Dendritic cell treated with granulocyte-macrophage colony-stimulating factor and Interleukin-4, amounts not matched to agents 40 ng/mL and 50 ng/mL, for 4 days (primary cell): ENCODE data around the gene VPS26A.

Experiments
- H3K27ac Mint-ChIP-seq: one replicate; pipeline ENCODE4 v1.8.0; 2022; ENCODE audit warnings: mild to moderate bottlenecking, mixed read lengths
- H3K27me3 Mint-ChIP-seq: one replicate; pipeline ENCODE4 v1.8.0; 2022; ENCODE audit warnings: mild to moderate bottlenecking, mixed read lengths
- H3K36me3 Mint-ChIP-seq: one replicate; pipeline ENCODE4 v1.8.0; 2022; ENCODE audit warnings: low read depth, mixed read lengths
- H3K4me1 Mint-ChIP-seq: one replicate; pipeline ENCODE4 v1.8.0; 2022; ENCODE audit warnings: low read depth, mixed read lengths
- H3K4me3 Mint-ChIP-seq: one replicate; pipeline ENCODE4 v1.8.0; 2022; ENCODE audit warnings: mild to moderate bottlenecking, moderate library complexity, mixed read lengths
- H3K9me3 Mint-ChIP-seq: one replicate; pipeline ENCODE4 v1.8.0; 2022; ENCODE audit warnings: mixed read lengths
- intact Hi-C: fragments of 100-400 bp; cut with micrococcal nuclease; formaldehyde crosslinking; loops from one replicate; pipeline ENCODE4 v1.15.0; 2022

Gene VPS26A

DNA sequence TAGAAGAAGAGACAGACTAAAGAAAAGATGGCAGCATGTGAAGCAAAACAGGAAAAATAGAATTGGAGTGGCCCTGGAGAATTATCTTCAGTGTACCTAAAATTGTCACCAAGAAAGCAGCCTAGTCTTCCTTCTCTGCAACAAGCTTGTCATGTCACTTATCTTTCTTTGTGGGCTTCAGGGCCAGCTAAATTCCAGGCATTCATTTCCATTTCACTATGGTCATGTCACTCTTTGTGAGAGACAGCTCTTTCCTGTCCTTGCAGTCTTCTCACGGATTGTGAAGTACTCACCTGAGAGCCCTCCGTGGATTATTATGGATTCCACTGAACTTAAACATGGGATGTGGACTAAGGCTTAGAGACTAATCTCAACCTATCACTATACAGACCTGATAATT lies 87.1 kb downstream of the VPS26A start:
- Mint-ChIP-seq H3K27me3 (peaks cover 1% of the 10 kb centered on the region), H3K27ac (no peak overlapping the region), H3K9me3 (peaks cover 8% of the 10 kb centered on the region), H3K36me3 (peaks cover 32% of the 10 kb centered on the region), H3K4me3 (no peak overlapping the region), H3K4me1 (peaks cover 40% of the 10 kb centered on the region)
- intact Hi-C loops, result no loop called here

DNA sequence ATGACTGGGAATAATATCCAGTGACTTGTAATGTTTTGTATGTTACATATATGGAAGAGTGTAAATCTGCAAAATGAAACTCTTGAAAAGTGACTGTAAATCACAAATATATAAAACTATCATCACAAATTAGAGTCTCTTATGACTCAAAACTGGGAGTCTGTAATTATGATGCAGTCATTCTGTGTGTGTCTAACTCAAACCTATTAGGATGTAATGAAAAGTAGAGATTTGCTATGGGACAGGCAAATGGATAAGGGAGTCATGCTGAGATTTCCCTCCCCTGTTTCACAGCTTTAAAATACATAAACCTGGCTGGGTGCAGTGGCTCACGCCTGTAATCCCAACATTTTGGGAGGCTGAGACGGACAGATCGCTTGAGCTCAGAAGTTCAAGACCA lies 87.5 kb downstream of the VPS26A start:
- Mint-ChIP-seq H3K9me3 (peaks cover 8% of the 10 kb centered on the region), H3K36me3 (peaks cover 28% of the 10 kb centered on the region), H3K27ac (no peak overlapping the region), H3K4me3 (no peak overlapping the region), H3K27me3 (peaks cover 1% of the 10 kb centered on the region), H3K4me1 (peaks cover 40% of the 10 kb centered on the region)
- intact Hi-C loops, result no loop called here

DNA sequence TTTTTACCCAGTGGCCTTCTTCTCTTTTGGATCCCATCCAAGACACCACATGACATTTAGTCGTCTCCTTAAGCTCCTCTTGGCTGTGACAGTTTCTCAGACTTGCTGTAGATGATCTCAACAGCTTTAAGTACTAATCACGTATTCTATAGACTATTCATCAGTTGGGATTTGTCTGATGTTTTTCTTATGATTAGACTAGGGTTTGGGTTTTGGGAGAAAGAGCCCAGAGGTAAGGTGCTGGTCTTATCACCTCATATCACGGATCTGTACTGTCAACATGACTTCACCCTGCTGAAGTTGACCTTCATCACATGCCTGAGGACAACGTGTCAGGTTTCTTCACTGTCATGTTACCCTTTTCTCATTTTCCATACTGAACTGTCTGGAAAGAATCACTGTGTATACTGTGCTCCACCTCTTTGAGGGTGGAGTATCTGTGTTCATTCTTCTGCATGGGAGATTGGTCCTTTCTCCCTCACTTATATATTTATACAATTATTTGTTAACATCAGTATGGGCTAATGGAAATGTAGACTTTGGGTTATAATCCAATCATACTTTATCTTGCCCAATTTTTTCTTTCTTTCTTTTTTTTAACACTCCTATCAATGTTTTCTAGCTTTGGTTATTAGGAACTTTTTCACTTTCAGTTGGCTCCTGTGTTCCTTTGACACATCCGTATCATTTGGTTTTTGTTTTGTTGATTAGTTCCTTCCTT lies 89.8 kb downstream of the VPS26A start:
- Mint-ChIP-seq H3K27me3 (peaks cover 1% of the 10 kb centered on the region), H3K4me1 (peaks cover 41% of the 10 kb centered on the region), H3K4me3 (no peak overlapping the region), H3K27ac (no peak overlapping the region), H3K36me3 (peaks cover 6% of the 10 kb centered on the region), H3K9me3 (peaks cover 8% of the 10 kb centered on the region)
- intact Hi-C loops, result no loop called here

DNA sequence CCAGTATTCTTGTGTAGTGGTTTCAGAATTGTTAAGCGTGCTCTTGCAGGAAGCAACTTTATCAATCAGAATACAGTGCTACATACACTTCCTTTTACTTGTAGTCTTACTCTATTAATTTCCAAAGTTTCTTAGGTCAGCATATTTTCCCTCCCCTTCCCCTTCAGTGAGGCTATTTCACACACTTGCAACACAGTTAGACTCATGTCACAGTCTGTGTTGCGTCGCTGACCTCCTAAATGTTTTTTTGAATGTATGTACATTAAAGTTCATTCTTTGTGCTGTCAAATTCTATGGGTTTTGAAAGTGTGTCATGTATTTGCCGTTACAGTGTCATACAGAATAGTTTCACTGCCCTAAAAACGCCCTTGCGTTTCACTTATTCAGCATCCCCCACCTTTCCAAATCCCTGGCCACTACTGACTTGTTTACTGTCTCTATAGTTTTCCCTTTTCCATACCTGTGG lies 90.7 kb downstream of the VPS26A start:
- H3K27me3 Mint-ChIP-seq, result peaks cover 1% of the 10 kb centered on the region
- H3K36me3 Mint-ChIP-seq, result no peaks in the 10 kb centered on the region
- H3K27ac Mint-ChIP-seq, result no peak overlapping the region
- no peak overlapping the region for H3K4me3 Mint-ChIP-seq
- intact Hi-C loops, result no loop called here
- H3K4me1 Mint-ChIP-seq, result peaks cover 35% of the 10 kb centered on the region
- H3K9me3 Mint-ChIP-seq, result peaks cover 8% of the 10 kb centered on the region

DNA sequence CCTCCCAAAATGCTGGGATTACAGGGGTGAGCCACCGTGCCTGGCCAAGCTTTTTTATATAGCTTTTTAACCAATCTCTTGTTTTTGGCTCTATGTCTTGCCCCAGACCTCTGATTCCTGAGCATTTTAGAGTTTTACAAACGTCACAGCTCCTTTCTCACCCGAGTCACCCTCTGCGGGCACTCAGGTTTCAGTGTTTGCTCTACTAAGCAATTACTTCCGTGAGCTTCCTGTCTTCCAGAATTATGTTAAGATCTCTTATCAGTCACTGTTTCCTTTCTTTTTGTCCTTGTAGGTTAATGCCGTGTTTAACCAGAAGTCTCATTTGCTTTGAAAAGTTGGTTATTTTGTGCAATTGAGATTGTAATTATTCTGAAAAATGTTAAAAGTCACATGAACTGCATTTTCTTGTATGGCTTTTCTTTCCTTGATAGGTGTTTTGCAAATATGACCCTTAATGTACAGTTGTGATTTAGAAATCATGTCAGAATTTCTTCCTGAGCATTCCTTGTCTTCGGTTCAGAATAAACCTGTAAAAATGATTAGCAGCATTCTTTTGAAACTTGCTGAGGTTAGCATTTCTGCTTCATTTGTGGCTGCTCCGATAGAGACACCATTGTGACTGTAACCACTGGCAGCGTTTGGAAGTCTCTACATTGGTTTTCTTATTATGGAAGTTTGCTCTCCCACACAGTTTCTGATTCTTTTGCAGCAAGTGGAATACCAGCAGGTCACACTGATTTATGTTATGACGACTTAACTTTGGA lies 91.6 kb downstream of the VPS26A start:
- Mint-ChIP-seq H3K4me3 (no peak overlapping the region), H3K4me1 (peaks cover 29% of the 10 kb centered on the region), H3K27me3 (peaks cover 1% of the 10 kb centered on the region), H3K27ac (no peak overlapping the region), H3K9me3 (peaks cover 8% of the 10 kb centered on the region), H3K36me3 (no peaks in the 10 kb centered on the region)
- intact Hi-C loops, result no loop called here

DNA sequence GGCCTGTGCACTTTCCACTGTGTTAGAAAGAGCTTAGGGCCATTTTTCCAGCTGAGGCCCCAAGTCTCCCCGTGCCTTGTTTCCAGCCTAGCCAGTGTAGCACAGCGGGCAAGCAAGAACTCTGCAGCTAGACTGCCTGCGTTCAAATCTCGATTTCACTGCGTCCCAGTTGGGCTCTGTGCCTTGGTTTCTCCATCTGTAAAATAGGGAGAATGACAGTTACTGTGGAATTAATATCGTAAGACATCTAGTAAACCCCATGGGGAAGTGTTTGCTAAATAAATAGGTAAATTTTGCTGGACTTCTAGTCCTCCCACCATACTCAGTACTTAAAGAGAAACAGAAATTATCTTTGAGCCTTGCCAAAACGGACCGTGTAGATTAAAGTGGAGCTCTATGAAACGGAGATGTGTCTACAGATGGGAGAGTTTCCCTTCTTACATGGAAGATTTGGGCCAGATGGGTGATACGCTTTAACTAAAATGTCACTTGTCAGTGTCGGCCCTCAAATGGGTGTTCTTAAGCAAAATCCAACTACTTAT lies 92.7 kb downstream of the VPS26A start:
- H3K36me3 Mint-ChIP-seq, result no peaks in the 10 kb centered on the region
- intact Hi-C loops, result no loop called here
- no peaks in the 10 kb centered on the region for H3K27me3 Mint-ChIP-seq
- H3K9me3 Mint-ChIP-seq, result peaks cover 8% of the 10 kb centered on the region
- H3K27ac Mint-ChIP-seq, result no peak overlapping the region
- H3K4me3 Mint-ChIP-seq, result no peak overlapping the region
- H3K4me1 Mint-ChIP-seq, result peaks cover 29% of the 10 kb centered on the region

DNA sequence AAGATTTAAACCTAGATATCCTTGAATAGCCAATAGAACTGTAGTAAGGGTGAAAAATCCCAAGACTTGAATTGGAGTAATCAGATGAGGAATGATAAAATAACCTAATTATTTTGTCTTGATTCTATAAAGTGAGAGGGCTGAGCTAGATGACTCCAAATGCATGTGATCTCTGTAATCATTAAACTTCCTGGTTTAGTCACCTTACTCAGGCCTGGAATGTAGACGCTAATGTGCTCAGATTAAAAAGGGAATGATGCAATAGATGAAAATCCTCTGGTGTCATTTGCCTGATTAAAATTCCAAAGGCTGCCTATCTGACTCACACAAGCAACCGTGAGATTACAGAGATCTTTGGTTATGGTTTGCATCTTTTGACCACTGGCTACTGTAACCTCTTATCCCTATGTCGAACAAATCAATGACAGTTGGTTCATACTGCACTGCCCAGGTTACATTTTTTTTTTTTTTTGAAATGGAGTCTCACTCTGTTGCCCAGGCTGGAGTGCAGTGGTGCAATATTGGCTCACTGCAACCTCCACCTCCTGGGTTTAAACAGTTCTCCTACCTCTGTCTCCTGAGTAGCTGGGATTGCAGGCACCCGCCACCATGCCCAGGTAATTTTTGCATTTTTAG lies 93.3 kb downstream of the VPS26A start:
- no peaks in the 10 kb centered on the region for H3K27me3 Mint-ChIP-seq
- intact Hi-C loops, result no loop called here
- H3K27ac Mint-ChIP-seq, result no peak overlapping the region
- peaks cover 29% of the 10 kb centered on the region for H3K4me1 Mint-ChIP-seq
- H3K9me3 Mint-ChIP-seq, result peaks cover 8% of the 10 kb centered on the region
- no peak overlapping the region for H3K4me3 Mint-ChIP-seq
- no peaks in the 10 kb centered on the region for H3K36me3 Mint-ChIP-seq

DNA sequence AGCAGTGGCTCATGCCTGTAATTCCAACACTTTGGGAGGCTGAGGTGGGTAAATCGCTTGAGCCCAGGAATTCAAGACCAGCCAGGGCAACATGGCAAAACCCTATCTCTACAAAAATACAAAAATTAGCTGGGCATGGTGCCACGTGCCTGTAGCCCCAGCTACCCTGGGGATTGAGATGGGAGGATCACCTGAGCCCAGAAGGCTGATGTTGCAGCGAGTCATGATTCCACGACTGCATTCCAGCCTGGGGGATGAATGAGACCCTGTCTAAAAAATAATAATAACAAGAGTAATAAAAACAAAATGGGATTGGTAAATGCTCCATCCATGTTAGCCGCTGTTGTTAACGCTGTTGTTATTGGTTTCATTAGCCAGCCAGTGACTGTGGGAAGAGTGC lies 94.9 kb downstream of the VPS26A start:
- peaks cover 31% of the 10 kb centered on the region for H3K4me1 Mint-ChIP-seq
- H3K4me3 Mint-ChIP-seq, result no peak overlapping the region
- intact Hi-C loops, result no loop called here
- no peak overlapping the region for H3K27ac Mint-ChIP-seq
- no peaks in the 10 kb centered on the region for H3K36me3 Mint-ChIP-seq
- no peaks in the 10 kb centered on the region for H3K27me3 Mint-ChIP-seq
- peaks cover 8% of the 10 kb centered on the region for H3K9me3 Mint-ChIP-seq

DNA sequence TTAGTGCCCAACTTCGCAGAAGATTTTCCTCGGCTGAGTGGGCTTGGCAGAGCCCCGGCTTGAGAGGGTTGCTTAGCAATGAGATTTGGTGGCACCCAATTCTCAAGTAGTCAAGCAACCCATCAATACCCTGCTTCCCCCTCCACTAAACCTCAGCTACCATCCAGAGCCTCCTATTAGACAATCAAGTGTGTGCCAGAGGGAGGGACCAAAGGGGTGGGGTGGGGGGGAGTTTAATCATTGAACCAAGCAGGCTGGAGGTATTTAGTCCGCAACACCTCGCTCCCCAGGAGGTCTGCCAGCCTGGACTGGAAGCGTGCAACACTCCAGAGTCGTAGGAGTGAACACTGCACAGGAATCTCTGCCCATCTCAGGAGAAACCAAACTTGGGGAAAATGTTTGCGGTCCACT lies 96.1 kb downstream of the VPS26A start, which contains the start of gene HKDC1:
Gene HKDC1 (plus strand): TSS at position 292 of the 411 bp plus-strand sequence. CDS start 104 bp downstream, at position 396.
- Mint-ChIP-seq H3K4me3 (no peak within 1 kb of the TSS), H3K4me1 (peaks cover 22% of the 10 kb centered on the region), H3K27ac (no peak within 1 kb of the TSS), H3K9me3 (peaks cover under 1% of the 10 kb centered on the region), H3K27me3 (no peaks in the 10 kb centered on the region), H3K36me3 (no peaks in the 10 kb centered on the region)
- intact Hi-C loops, result no loop called here

DNA sequence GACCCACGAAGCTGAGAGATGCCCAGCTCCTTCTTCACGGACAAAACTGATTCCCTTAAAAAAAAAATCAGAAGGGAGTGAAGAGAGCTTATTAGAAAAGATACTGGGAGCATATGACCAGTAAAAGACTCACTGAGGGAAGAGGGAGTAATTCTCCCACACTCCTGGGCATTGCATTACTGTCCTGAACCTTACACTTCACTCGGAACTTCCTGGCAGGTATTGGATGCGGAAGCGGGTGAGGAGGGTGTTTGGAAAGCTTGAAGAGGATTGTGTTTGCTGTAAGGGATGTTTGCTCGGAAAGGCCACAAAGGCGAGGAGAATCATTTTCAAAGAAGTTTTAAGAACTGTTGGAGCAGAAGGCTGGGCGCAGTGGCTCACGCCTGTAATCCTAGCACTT lies 96.5 kb downstream of the VPS26A start:
- intact Hi-C loops, result no loop called here
- peaks cover 18% of the 10 kb centered on the region for H3K4me1 Mint-ChIP-seq
- no peaks in the 10 kb centered on the region for H3K36me3 Mint-ChIP-seq
- no peak overlapping the region for H3K4me3 Mint-ChIP-seq
- H3K27me3 Mint-ChIP-seq, result no peaks in the 10 kb centered on the region
- no peak overlapping the region for H3K27ac Mint-ChIP-seq
- H3K9me3 Mint-ChIP-seq, result no peaks in the 10 kb centered on the region
